ENCODE measurements around the gene TMEM95. TPM values are rescaled to one million over a fixed set of nuclear protein-coding genes. Genes with fewer than 3 reads are reported as not detected.
"Not testable (repeated sequence)": the region's sequence is repeated elsewhere in the genome, so short reads cannot be mapped to it uniquely, and the experiment has no call there.

Gene TMEM95
- total RNA-seq, 4 donors from 2014 or later = not detected

DNA sequence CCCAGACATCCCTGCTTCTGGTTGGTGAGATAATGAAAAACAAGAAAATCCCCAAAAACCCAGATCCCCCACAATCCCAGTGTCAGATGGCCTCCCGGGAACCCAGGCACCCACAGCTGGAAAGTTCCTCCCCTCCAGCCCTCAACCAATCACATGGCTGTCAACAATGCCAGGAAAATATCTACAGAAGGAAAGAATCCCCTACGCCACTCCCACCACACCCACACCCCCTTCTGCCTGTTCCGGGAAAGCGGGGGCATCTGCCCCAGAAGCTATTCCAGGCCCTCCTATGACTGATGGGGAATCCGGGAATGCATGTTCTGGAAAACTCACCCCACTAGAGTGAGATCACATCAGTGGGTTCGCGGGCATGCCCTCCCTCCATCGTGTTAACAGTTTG, 1.8 kb downstream of the TMEM95 start:
- no peak overlapping the region for H3K4me3 ChIP-seq
- peak overlapping the region; percentile 9 to 46 (median 30) for H3K27ac ChIP-seq
- TF ChIP-seq POLR2A (IDR thresholded peaks at IDR 0.05) = no peak
- TF ChIP-seq, protein P1, sequence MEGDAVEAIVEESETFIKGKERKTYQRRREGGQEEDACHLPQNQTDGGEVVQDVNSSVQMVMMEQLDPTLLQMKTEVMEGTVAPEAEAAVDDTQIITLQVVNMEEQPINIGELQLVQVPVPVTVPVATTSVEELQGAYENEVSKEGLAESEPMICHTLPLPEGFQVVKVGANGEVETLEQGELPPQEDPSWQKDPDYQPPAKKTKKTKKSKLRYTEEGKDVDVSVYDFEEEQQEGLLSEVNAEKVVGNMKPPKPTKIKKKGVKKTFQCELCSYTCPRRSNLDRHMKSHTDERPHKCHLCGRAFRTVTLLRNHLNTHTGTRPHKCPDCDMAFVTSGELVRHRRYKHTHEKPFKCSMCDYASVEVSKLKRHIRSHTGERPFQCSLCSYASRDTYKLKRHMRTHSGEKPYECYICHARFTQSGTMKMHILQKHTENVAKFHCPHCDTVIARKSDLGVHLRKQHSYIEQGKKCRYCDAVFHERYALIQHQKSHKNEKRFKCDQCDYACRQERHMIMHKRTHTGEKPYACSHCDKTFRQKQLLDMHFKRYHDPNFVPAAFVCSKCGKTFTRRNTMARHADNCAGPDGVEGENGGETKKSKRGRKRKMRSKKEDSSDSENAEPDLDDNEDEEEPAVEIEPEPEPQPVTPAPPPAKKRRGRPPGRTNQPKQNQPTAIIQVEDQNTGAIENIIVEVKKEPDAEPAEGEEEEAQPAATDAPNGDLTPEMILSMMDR (IDR thresholded peaks at IDR 0.05) = no peak
- no peaks in the 10 kb centered on the region for H3K27me3 ChIP-seq
- H3K9me3 ChIP-seq = no peaks in the 10 kb centered on the region
- peaks cover 0 to 38% (median 8%) of the 10 kb centered on the region in 4 donors for H3K4me1 ChIP-seq
- no peaks in the 10 kb centered on the region for H3K36me3 ChIP-seq
- DNase-seq = no peak

DNA sequence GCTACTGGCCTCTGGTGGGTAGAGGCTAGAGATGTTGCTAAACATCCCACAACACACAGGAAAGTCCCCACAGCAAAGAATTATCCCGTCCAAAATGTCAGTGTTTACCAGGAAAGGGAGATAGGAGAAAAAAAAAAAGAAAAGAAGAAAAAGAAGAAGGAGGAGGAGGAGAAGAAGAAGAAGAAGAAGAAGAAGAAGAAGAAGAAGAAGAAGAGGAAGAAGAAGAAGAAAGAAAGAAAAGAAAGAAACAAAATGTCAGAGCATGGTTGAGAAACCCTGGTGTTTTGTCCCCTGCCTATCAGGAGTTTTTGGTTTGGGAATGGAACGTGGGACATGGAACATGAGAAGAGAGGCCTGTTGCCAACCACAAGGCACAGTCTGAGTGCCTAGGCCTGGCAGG, 2.4 kb downstream of the TMEM95 start:
- peaks cover 0 to 38% (median 8%) of the 10 kb centered on the region in 4 donors for H3K4me1 ChIP-seq
- no peak overlapping the region for H3K4me3 ChIP-seq
- no peak for DNase-seq
- TF ChIP-seq, protein P1 (IDR thresholded peaks at IDR 0.05) = no peak
- no peak for TF ChIP-seq POLR2A (IDR thresholded peaks at IDR 0.05)
- no peaks in the 10 kb centered on the region for H3K9me3 ChIP-seq
- no peaks in the 10 kb centered on the region for H3K36me3 ChIP-seq
- H3K27ac ChIP-seq = peak overlapping the region in 1 of 4 donors; percentile 16
- no peaks in the 10 kb centered on the region for H3K27me3 ChIP-seq

DNA sequence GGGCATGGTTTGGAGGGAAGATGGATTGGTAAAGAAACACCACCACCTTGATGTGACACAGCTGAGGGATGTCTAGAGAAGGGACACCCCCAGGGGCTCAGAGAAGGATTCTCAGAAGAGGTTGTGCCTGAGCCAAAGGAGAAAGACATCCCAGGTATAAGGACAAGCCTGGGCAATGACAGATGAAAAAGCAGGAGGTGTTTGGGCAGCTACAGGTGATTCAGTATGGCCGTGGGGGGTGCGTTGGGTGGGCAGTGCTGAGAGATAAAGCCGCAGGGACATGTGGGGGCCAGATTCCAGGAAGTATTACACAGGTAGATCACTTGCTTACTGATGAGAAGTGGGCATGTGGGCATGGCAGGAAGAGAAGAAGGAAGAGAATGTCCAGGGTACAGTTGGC, 7.0 kb downstream of the TMEM95 start:
- H3K36me3 ChIP-seq = no peaks in the 10 kb centered on the region
- H3K27ac ChIP-seq = no peak overlapping the region
- H3K27me3 ChIP-seq = no peaks in the 10 kb centered on the region
- H3K4me1 ChIP-seq = no peaks in the 10 kb centered on the region
- no peak overlapping the region for H3K4me3 ChIP-seq
- TF ChIP-seq POLR2A (IDR thresholded peaks at IDR 0.05) = no peak
- TF ChIP-seq, protein P1 (IDR thresholded peaks at IDR 0.05) = no peak
- no peak for DNase-seq
- H3K9me3 ChIP-seq = no peaks in the 10 kb centered on the region

DNA sequence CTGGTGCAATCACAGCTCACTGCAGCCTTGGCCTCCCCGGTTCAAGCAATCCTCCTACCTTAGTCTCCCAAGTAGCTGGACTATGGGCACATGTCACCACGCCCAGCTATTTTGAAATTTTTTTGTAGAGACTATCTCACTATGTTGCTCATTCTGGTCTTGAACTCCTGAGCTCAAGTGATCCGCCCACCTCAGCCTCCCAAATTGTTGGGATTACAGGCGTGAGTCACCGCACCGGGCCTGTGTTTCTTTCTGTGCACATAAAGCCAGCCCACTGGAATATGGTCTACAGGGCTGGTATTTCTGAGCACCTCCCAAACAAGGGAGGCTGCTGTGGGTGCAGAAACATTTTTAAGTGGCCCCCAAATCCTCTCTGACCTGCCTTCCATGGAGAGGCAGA, 8.4 kb downstream of the TMEM95 start:
- Histone ChIP-seq H3K4me1 (no peaks in the 10 kb centered on the region), H3K36me3 (no peaks in the 10 kb centered on the region), H3K9me3 (no peaks in the 10 kb centered on the region), H3K4me3 (no peak overlapping the region), H3K27me3 (no peaks in the 10 kb centered on the region), H3K27ac (no peak overlapping the region)
- DNase-seq = no peak
- TF ChIP-seq, protein P1 (IDR thresholded peaks at IDR 0.05) = no peak
- TF ChIP-seq POLR2A (IDR thresholded peaks at IDR 0.05) = no peak

DNA sequence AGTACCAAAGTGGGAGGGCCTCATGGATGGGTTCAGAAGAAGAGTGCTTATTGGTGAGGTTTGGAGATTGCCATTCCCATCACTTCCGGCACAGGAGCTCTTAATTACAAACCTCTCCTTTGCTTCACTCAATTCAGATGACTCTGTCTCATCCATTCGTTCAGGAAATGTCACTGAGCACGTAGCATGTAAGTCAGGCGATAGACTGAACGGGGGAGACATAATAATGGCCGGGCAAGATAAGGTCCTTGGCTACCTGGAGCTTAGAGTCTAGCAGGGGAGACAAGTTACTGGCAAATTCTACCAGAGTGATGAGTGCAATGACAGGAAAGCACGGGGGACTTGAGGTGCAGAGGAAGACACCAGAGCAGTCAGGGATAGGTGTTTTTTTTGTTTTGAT, 11.0 kb downstream of the TMEM95 start:
- DNase-seq, H3K9me3 ChIP-seq, H3K36me3 ChIP-seq, H3K27ac ChIP-seq, H3K4me1 ChIP-seq, H3K27me3 ChIP-seq, H3K4me3 ChIP-seq: not testable (repeated sequence)

DNA sequence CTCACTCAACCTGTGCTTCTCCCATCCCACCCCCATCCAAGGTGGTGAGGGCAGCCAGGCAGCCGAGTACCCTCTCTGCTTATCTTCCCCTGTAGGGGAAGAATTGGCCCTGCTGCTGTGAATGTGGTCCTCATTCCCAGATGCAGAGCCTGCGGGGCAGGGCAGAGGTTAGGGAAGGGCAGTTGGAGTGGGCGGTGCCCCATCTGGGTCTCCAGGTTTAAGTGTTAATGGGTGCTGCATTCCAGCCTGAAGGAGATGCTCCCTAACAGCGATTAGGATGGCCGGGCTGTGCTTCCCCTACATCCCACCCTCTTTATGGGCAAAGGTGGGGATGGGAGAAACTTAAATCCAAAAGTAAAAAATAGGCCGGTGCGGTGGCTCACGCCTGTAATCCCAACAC, 12.1 kb downstream of the TMEM95 start:
- H3K27me3 ChIP-seq = no peaks in the 10 kb centered on the region
- DNase-seq = no peak
- no peaks in the 10 kb centered on the region for H3K36me3 ChIP-seq
- no peak overlapping the region for H3K4me3 ChIP-seq
- H3K4me1 ChIP-seq = no peaks in the 10 kb centered on the region
- no peak for TF ChIP-seq POLR2A (IDR thresholded peaks at IDR 0.05)
- TF ChIP-seq, protein P1 (IDR thresholded peaks at IDR 0.05) = no peak
- H3K9me3 ChIP-seq = no peaks in the 10 kb centered on the region
- no peak overlapping the region for H3K27ac ChIP-seq

Data from Peyer's patch (tissue), 4 donors.